SU-DHL-6 (cell line): ENCODE measurements around the gene GOLGA1.

Source experiments
- CTCF ChIP-seq: fragments of 200-600 bp; sonication (generic); IDR thresholded peaks from one replicate; pipeline ENCODE4 v1.5.1; 2017; ENCODE audit warnings: antibody characterized with exemption, mild to moderate bottlenecking, low read length, moderate library complexity; ENCODE audit not compliant: insufficient read depth, poor library complexity, severe bottlenecking
- EZH2phosphoT487 ChIP-seq: fragments of 200-600 bp; sonication (generic), shearing (Covaris generic); conservative IDR thresholded peaks from 2 replicates; pipeline ENCODE4 v1.6.1; 2018; ENCODE audit warnings: mild to moderate bottlenecking, antibody characterized with exemption, low read length, moderate library complexity, mixed read lengths

- no peak for TF ChIP-seq CTCF
- no peak for TF ChIP-seq EZH2phosphoT487
Measured at GRCh38 chr9:124897570-124898460, 43.1 kb downstream of the GOLGA1 start.
